Liver (tissue), 9 donors: ENCODE measurements around the gene NYAP1. TPM values are rescaled to one million over a fixed set of nuclear protein-coding genes. Genes with fewer than 3 reads are reported as not detected.

Experiments
- DNase-seq: peaks from one replicate; pipeline ENCODE4 v3.0.0-alpha.2; 2017; ENCODE audit warnings: low spot score
- H3K27ac ChIP-seq, 2 donors: one replicate each; pipeline ENCODE4 v1.7.0; 2013; ENCODE audit warnings: inconsistent platforms in 2 of 2, low read length in 2 of 2, control low read depth in 1 of 2, low read depth in 1 of 2, mild to moderate bottlenecking in 1 of 2
- H3K27me3 ChIP-seq, 4 donors: one replicate each; pipeline versions ENCODE4 v1.6.1 to v1.7.0; 2013; ENCODE audit warnings: low read length in 3 of 4, inconsistent platforms in 1 of 4, mild to moderate bottlenecking in 1 of 4, moderate library complexity in 1 of 4; ENCODE audit not compliant: control insufficient read depth in 4 of 4, insufficient read depth in 4 of 4
- H3K36me3 ChIP-seq, 4 donors: one replicate each; pipeline versions ENCODE4 v1.6.1 to v1.7.0; 2013; ENCODE audit warnings: low read length in 3 of 4, mild to moderate bottlenecking in 3 of 4, low read depth in 1 of 4, moderate library complexity in 1 of 4; ENCODE audit not compliant: control insufficient read depth in 4 of 4, insufficient read depth in 3 of 4
- H3K4me1 ChIP-seq, 4 donors: one replicate each; pipeline versions ENCODE4 v1.6.1 to v1.7.0; 2013; ENCODE audit warnings: low read length in 3 of 4, mild to moderate bottlenecking in 3 of 4, moderate library complexity in 1 of 4; ENCODE audit not compliant: control insufficient read depth in 4 of 4, insufficient read depth in 4 of 4
- H3K4me3 ChIP-seq, 3 donors: one replicate each; pipeline versions ENCODE4 v1.6.1 to v1.7.0; 2013; ENCODE audit warnings: low read length in 3 of 3, control low read depth in 1 of 3, low read depth in 1 of 3, mild to moderate bottlenecking in 1 of 3
- H3K9ac ChIP-seq, 2 donors: one replicate each; pipeline ENCODE4 v1.7.0; 2013; ENCODE audit warnings: low read length in 2 of 2, mild to moderate bottlenecking in 2 of 2, moderate library complexity in 2 of 2, control low read depth in 1 of 2, low read depth in 1 of 2
- H3K9me3 ChIP-seq, 4 donors: one replicate each; pipeline versions ENCODE4 v1.6.1 to v1.7.0; 2013; ENCODE audit warnings: low read length in 3 of 4; ENCODE audit not compliant: control insufficient read depth in 4 of 4
- FOXA1 ChIP-seq: IDR thresholded peaks from 2 replicates; pipeline ENCODE4 v1.6.1; 2016; ENCODE audit warnings: antibody characterized with exemption
- FOXA2 ChIP-seq: IDR thresholded peaks from 2 replicates; pipeline ENCODE4 v1.6.1; 2016; ENCODE audit warnings: antibody characterized with exemption
- GABPA ChIP-seq, 2 donors: IDR thresholded peaks in 1 of 2; conservative IDR thresholded peaks in 1 of 2; 2 replicates each; pipeline ENCODE4 v1.6.1; 2016; ENCODE audit warnings: antibody characterized with exemption in 2 of 2, mild to moderate bottlenecking in 1 of 2, moderate library complexity in 1 of 2
- HNF4A ChIP-seq, 2 donors: conservative IDR thresholded peaks; 2 replicates each; pipeline ENCODE4 v1.6.1; 2016; ENCODE audit warnings: antibody characterized with exemption in 2 of 2, mild to moderate bottlenecking in 2 of 2
- HNF4G ChIP-seq: IDR thresholded peaks from 2 replicates; pipeline ENCODE4 v1.6.1; 2016; ENCODE audit warnings: antibody characterized with exemption
- JUND ChIP-seq, 2 donors: IDR thresholded peaks; 2 replicates each; pipeline ENCODE4 v1.6.1; 2016; ENCODE audit warnings: antibody characterized with exemption in 2 of 2
- NR2F2 ChIP-seq: IDR thresholded peaks from 2 replicates; pipeline ENCODE4 v1.6.1; 2016; ENCODE audit warnings: antibody characterized with exemption
- RAD21 ChIP-seq, 2 donors: IDR thresholded peaks; 2 replicates each; pipeline ENCODE4 v1.6.1; 2016; ENCODE audit warnings: antibody characterized with exemption in 2 of 2, mild to moderate bottlenecking in 2 of 2
- RXRA ChIP-seq, 2 donors: IDR thresholded peaks; 2 replicates each; pipeline ENCODE4 v1.6.1; 2017 to 2018; ENCODE audit warnings: antibody characterized with exemption in 2 of 2, mild to moderate bottlenecking in 1 of 2
- SP1 ChIP-seq: IDR thresholded peaks from 2 replicates; pipeline ENCODE4 v1.6.1; 2018; ENCODE audit warnings: antibody characterized with exemption, mild to moderate bottlenecking
- TAF1 ChIP-seq: conservative IDR thresholded peaks from 2 replicates; pipeline ENCODE4 v1.6.1; 2016; ENCODE audit warnings: antibody characterized with exemption, mild to moderate bottlenecking
- YY1 ChIP-seq: IDR thresholded peaks from 2 replicates; pipeline ENCODE4 v1.6.1; 2016; ENCODE audit warnings: antibody characterized with exemption, mild to moderate bottlenecking
- WGBS: extraction: QIAGEN DNeasy Blood & Tissue Kit; methylation state at CpG from one replicate; pipeline ENCODE4 v1.1.7; 2013; 5-methylcytosine and 5-hydroxymethylcytosine counted together
- polyA plus RNA-seq, 2 donors: library from polyadenylated mRNA; stranded (reverse) in 1 of 2; unstranded in 1 of 2; fragments of 200-250 nt in 1 of 2; fragments of >200 nt in 1 of 2; fragmentation: Nextera tagmentation in 1 of 2; extraction: Ambion mirVana in 1 of 2; gene quantifications; one replicate each; pipeline versions ENCODE4 v1.2.1 to v1.2.3, GENCODE V29; 2013 to 2015
- total RNA-seq, 2 donors: library from RNA; depleted of rRNA; stranded (reverse); fragments of >200 nt; gene quantifications; one replicate each; pipeline ENCODE4 v1.2.3, GENCODE V29; 2014
- TF ChIP-seq, protein P1 (sequence below): IDR thresholded peaks from 2 replicates; pipeline ENCODE4 v1.6.1; 2016; ENCODE audit warnings: antibody characterized with exemption
- TF ChIP-seq, protein P2 (sequence below): IDR thresholded peaks from 2 replicates; pipeline ENCODE4 v1.6.1; 2016; ENCODE audit warnings: antibody characterized with exemption
- TF ChIP-seq, protein P3 (sequence below): fragments of 150-350 bp; IDR thresholded peaks from 2 replicates; pipeline ENCODE4 v1.5.1; 2017; ENCODE audit warnings: improper control_type of control experiment, low read depth, low read length; ENCODE audit not compliant: missing input control
- TF ChIP-seq, protein P4 (sequence below): IDR thresholded peaks from 2 replicates; pipeline ENCODE4 v1.6.1; 2016; ENCODE audit warnings: antibody characterized with exemption
- TF ChIP-seq, protein P5 (sequence below): IDR thresholded peaks from 2 replicates; pipeline ENCODE4 v1.6.1; 2016; ENCODE audit warnings: antibody characterized with exemption, mild to moderate bottlenecking
- donor health status: healthy.
- donor health status: healthy.
- donor health status: healthy.
- donor health status: healthy.
- donor health status: healthy.

The NYAP1 gene
- total and polyA plus RNA-seq, 4 donors, result 0.08 to 0.29 (median 0.09) TPM; not detected in 1

DNA sequence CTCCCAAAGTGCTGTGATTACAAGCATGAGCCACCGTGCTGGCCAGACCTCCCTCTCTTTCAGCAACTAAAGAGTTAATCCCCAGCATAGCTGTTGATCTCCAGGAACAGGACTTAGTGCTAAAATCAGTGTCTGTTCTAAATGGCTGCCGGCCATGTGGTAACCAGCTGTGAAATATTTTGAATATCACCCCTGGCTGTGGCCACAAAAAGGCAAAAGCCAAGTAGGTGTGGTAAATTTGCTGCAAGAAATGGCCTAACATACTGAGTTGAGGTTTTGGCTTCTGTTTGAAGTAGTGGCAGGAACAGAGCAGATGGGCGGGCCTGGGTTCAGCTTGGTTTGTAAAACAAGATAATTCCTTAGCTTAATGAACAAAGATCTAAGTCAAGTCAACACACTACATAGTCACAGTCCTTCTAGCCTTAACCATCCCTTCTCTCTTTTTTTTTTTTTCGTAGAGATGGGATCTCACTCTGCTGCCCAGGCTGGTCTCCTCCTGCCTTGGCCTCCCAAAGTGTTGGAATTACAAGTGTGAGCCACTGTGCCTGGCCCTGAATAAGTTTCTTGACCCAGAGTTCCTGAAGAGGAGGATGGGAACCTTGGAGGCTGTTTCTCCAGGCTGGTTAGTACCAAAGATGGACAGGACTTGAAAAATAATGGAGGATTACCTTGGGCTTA lies 32.5 kb downstream of the NYAP1 start:
- TF ChIP-seq FOXA1, result no peak
- TF ChIP-seq RAD21 (IDR thresholded peaks at IDR 0.05), result no peak
- TF ChIP-seq, protein P1, sequence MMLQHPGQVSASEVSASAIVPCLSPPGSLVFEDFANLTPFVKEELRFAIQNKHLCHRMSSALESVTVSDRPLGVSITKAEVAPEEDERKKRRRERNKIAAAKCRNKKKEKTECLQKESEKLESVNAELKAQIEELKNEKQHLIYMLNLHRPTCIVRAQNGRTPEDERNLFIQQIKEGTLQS, result no peak
- no peak for TF ChIP-seq RXRA (IDR thresholded peaks at IDR 0.05)
- TF ChIP-seq JUND (IDR thresholded peaks at IDR 0.05), result no peak
- no peak for TF ChIP-seq GABPA (IDR thresholded peaks at IDR 0.05 in 1 of 2, conservative IDR thresholded peaks at IDR 0.05 in 1 of 2)
- TF ChIP-seq FOXA2, result no peak
- TF ChIP-seq, protein P2, sequence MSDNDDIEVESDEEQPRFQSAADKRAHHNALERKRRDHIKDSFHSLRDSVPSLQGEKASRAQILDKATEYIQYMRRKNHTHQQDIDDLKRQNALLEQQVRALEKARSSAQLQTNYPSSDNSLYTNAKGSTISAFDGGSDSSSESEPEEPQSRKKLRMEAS, result no peak
- TF ChIP-seq YY1, result no peak
- no peak for TF ChIP-seq NR2F2
- TF ChIP-seq TAF1, result no peak
- TF ChIP-seq SP1, result no peak
- TF ChIP-seq, protein P3, sequence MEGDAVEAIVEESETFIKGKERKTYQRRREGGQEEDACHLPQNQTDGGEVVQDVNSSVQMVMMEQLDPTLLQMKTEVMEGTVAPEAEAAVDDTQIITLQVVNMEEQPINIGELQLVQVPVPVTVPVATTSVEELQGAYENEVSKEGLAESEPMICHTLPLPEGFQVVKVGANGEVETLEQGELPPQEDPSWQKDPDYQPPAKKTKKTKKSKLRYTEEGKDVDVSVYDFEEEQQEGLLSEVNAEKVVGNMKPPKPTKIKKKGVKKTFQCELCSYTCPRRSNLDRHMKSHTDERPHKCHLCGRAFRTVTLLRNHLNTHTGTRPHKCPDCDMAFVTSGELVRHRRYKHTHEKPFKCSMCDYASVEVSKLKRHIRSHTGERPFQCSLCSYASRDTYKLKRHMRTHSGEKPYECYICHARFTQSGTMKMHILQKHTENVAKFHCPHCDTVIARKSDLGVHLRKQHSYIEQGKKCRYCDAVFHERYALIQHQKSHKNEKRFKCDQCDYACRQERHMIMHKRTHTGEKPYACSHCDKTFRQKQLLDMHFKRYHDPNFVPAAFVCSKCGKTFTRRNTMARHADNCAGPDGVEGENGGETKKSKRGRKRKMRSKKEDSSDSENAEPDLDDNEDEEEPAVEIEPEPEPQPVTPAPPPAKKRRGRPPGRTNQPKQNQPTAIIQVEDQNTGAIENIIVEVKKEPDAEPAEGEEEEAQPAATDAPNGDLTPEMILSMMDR, result no peak
- TF ChIP-seq HNF4G, result no peak
- Histone ChIP-seq H3K4me1 (no peaks in the 10 kb centered on the region), H3K27ac (no peak overlapping the region), H3K4me3 (no peak overlapping the region), H3K9ac (no peak overlapping the region), H3K27me3 (no peaks in the 10 kb centered on the region), H3K36me3 (no peaks in the 10 kb centered on the region), H3K9me3 (no peaks in the 10 kb centered on the region)
- 78% methylated on average over 4 of the region's 4 CpGs for WGBS
- DNase-seq, result no peak

DNA sequence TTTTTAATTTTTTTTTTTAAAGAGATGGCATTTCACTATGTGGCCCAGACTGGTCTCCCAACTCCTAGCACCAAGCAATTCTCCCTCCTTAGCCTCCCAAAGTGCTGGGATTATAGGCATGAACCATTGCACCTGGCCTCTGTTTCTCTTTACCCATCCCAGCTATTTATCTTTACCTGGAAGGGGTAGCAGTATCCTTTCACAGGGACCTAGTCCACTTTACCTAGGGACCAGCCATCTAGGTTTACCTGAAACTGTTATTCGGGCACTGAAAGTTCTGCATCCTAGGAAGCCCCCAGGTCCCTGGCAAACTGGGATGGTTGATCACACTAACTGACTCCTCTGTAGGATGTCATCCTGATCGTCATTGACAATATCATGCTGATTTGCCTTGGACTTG lies 33.6 kb downstream of the NYAP1 start:
- no peaks in the 10 kb centered on the region for H3K27me3 ChIP-seq
- no peak overlapping the region for H3K27ac ChIP-seq
- H3K9ac ChIP-seq, result no peak overlapping the region
- H3K4me1 ChIP-seq, result no peaks in the 10 kb centered on the region
- DNase-seq, result no peak
- TF ChIP-seq GABPA (IDR thresholded peaks at IDR 0.05 in 1 of 2, conservative IDR thresholded peaks at IDR 0.05 in 1 of 2), result no peak
- TF ChIP-seq FOXA2, result no peak
- 84% methylated on average over 2 of the region's 2 CpGs for WGBS
- H3K4me3 ChIP-seq, result no peak overlapping the region
- no peaks in the 10 kb centered on the region for H3K9me3 ChIP-seq
- no peaks in the 10 kb centered on the region for H3K36me3 ChIP-seq

DNA sequence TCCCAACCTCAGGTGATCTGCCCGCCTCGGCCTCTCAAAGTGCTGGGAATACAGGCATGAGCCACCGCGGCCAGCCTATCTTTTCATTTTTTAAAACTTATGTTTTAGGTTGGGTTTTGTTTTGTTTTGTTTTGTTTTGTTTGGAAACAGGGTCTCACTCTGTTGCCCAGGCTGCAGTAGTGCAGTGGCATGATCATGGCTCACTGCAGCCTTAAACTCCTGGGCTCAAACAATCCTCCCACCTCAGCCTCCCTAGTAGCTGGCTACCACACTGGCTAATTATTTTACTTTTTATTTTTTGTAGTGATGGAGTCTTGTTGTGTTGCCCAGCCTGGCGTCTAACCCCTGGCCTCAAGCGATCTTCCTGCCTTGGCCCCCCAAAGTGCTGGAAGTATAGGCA lies 35.9 kb downstream of the NYAP1 start:
- H3K9me3 ChIP-seq, result no peaks in the 10 kb centered on the region
- no peak overlapping the region for H3K27ac ChIP-seq
- no peak overlapping the region for H3K9ac ChIP-seq
- whole genome bisulfite sequencing, result 92% methylated on average over 6 of the region's 6 CpGs
- no peaks in the 10 kb centered on the region for H3K36me3 ChIP-seq
- H3K4me3 ChIP-seq, result no peak overlapping the region
- no peaks in the 10 kb centered on the region for H3K4me1 ChIP-seq
- no peak for DNase-seq
- H3K27me3 ChIP-seq, result no peaks in the 10 kb centered on the region
- TF ChIP-seq HNF4A (conservative IDR thresholded peaks at IDR 0.05) (no peak), JUND (IDR thresholded peaks at IDR 0.05) (no peak), HNF4G (no peak), YY1 (no peak), FOXA1 (no peak), FOXA2 (no peak), NR2F2 (no peak)
- TF ChIP-seq, protein P3, result no peak
- TF ChIP-seq, protein P4, sequence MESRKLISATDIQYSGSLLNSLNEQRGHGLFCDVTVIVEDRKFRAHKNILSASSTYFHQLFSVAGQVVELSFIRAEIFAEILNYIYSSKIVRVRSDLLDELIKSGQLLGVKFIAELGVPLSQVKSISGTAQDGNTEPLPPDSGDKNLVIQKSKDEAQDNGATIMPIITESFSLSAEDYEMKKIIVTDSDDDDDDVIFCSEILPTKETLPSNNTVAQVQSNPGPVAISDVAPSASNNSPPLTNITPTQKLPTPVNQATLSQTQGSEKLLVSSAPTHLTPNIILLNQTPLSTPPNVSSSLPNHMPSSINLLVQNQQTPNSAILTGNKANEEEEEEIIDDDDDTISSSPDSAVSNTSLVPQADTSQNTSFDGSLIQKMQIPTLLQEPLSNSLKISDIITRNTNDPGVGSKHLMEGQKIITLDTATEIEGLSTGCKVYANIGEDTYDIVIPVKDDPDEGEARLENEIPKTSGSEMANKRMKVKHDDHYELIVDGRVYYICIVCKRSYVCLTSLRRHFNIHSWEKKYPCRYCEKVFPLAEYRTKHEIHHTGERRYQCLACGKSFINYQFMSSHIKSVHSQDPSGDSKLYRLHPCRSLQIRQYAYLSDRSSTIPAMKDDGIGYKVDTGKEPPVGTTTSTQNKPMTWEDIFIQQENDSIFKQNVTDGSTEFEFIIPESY, result no peak
- TF ChIP-seq, protein P5, sequence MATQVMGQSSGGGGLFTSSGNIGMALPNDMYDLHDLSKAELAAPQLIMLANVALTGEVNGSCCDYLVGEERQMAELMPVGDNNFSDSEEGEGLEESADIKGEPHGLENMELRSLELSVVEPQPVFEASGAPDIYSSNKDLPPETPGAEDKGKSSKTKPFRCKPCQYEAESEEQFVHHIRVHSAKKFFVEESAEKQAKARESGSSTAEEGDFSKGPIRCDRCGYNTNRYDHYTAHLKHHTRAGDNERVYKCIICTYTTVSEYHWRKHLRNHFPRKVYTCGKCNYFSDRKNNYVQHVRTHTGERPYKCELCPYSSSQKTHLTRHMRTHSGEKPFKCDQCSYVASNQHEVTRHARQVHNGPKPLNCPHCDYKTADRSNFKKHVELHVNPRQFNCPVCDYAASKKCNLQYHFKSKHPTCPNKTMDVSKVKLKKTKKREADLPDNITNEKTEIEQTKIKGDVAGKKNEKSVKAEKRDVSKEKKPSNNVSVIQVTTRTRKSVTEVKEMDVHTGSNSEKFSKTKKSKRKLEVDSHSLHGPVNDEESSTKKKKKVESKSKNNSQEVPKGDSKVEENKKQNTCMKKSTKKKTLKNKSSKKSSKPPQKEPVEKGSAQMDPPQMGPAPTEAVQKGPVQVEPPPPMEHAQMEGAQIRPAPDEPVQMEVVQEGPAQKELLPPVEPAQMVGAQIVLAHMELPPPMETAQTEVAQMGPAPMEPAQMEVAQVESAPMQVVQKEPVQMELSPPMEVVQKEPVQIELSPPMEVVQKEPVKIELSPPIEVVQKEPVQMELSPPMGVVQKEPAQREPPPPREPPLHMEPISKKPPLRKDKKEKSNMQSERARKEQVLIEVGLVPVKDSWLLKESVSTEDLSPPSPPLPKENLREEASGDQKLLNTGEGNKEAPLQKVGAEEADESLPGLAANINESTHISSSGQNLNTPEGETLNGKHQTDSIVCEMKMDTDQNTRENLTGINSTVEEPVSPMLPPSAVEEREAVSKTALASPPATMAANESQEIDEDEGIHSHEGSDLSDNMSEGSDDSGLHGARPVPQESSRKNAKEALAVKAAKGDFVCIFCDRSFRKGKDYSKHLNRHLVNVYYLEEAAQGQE, result no peak
- TF ChIP-seq, protein P2, result no peak
